Peyer's patch (tissue), 4 donors: ENCODE data around the gene HIGD1C. TPM values are rescaled to one million over a fixed set of nuclear protein-coding genes. Genes with fewer than 3 reads are reported as not detected.

ENCODE experiments used
- DNase-seq, 3 donors: peaks; one replicate each; pipeline ENCODE4 v3.0.0-alpha.2; 2017 to 2019
- H3K27ac ChIP-seq, 4 donors: fragments of 200-600 bp; sonication (generic); one replicate each; pipeline ENCODE4 v1.5.1; 2016 to 2019
- H3K27me3 ChIP-seq, 2 donors: fragments of 200-600 bp; sonication (generic); one replicate each; pipeline ENCODE4 v1.5.1; 2019
- H3K36me3 ChIP-seq, 3 donors: fragments of 200-600 bp; sonication (generic); one replicate each; pipeline ENCODE4 v1.5.1; 2016 to 2019
- H3K4me1 ChIP-seq, 4 donors: fragments of 200-600 bp; sonication (generic); one replicate each; pipeline ENCODE4 v1.5.1; 2016 to 2019
- H3K4me3 ChIP-seq, 4 donors: fragments of 200-600 bp; sonication (generic); 1 replicate in 3 of 4; 2 replicates in 1 of 4; pipeline ENCODE4 v1.5.1; 2016 to 2019; ENCODE audit warnings: mild to moderate bottlenecking in 1 of 4
- H3K9me3 ChIP-seq, 4 donors: fragments of 200-600 bp; sonication (generic); one replicate each; pipeline ENCODE4 v1.5.1; 2016 to 2019; ENCODE audit warnings: mild to moderate bottlenecking in 1 of 4
- CTCF ChIP-seq, 6 experiments: fragments of 450-650 bp in 4 of 6; fragments of 200-600 bp in 2 of 6; sonication (generic) in 1 of 6; IDR thresholded peaks; one replicate each; pipeline ENCODE4 v1.5.1; 2017 to 2019; ENCODE audit warnings: antibody characterized with exemption in 6 of 6, mild to moderate bottlenecking in 3 of 6, moderate library complexity in 1 of 6
- POLR2A ChIP-seq, 2 donors: fragments of 450-650 bp; IDR thresholded peaks; one replicate each; pipeline ENCODE4 v1.5.1; 2017; ENCODE audit warnings: antibody characterized with exemption in 2 of 2, mild to moderate bottlenecking in 2 of 2, moderate library complexity in 2 of 2
- total RNA-seq, 4 donors: library from RNA; depleted of rRNA; stranded (reverse); fragments of >200 nt; gene quantifications; one replicate each; pipeline ENCODE4 v1.1.0, GENCODE V29; 2016

The HIGD1C gene
- total RNA-seq, 4 donors from 2014 or later, result not detected

- Histone ChIP-seq H3K27me3 (no peaks in the 10 kb centered on the region), H3K4me3 (no peak overlapping the region), H3K36me3 (no peaks in the 10 kb centered on the region), H3K27ac (no peak overlapping the region), H3K9me3 (peaks cover 0 to 11% (median 0%) of the 10 kb centered on the region in 4 donors), H3K4me1 (peaks cover 0 to 12% (median 4%) of the 10 kb centered on the region in 4 donors)
- no peak for DNase-seq
- no peak for TF ChIP-seq POLR2A (IDR thresholded peaks at IDR 0.05)
- TF ChIP-seq CTCF (IDR thresholded peaks at IDR 0.05), result no peak
Measured at GRCh38 chr12:50918584-50919316, 33.6 kb upstream of the HIGD1C start.

DNA sequence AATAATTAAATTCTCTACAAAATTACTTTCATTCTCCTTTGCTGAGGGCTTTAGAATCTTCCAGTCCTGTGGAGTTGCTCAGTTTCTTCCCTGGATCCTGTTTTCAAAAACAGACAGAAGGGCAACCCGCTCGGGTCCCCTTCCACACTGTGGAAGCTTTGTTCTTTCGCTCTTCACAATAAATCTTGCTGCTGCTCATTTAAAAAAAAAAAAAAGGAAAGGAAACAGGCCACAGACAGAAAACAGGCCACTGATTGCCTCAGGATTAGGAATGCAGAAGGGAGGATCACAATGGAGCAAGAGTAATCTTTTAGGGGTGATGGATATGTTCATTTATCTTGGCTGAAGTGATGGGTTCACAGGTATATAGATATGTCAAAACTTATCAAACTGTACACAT, 29.5 kb upstream of the HIGD1C start:
- DNase-seq, result no peak
- no peaks in the 10 kb centered on the region for H3K27me3 ChIP-seq
- no peak overlapping the region for H3K4me3 ChIP-seq
- TF ChIP-seq CTCF (IDR thresholded peaks at IDR 0.05) (no peak), POLR2A (IDR thresholded peaks at IDR 0.05) (no peak)
- H3K4me1 ChIP-seq, result peaks cover 0 to 14% (median 5%) of the 10 kb centered on the region in 4 donors
- H3K9me3 ChIP-seq, result no peaks in the 10 kb centered on the region
- no peaks in the 10 kb centered on the region for H3K36me3 ChIP-seq
- peak overlapping the region; percentile 48 to 90 (median 82) for H3K27ac ChIP-seq

DNA sequence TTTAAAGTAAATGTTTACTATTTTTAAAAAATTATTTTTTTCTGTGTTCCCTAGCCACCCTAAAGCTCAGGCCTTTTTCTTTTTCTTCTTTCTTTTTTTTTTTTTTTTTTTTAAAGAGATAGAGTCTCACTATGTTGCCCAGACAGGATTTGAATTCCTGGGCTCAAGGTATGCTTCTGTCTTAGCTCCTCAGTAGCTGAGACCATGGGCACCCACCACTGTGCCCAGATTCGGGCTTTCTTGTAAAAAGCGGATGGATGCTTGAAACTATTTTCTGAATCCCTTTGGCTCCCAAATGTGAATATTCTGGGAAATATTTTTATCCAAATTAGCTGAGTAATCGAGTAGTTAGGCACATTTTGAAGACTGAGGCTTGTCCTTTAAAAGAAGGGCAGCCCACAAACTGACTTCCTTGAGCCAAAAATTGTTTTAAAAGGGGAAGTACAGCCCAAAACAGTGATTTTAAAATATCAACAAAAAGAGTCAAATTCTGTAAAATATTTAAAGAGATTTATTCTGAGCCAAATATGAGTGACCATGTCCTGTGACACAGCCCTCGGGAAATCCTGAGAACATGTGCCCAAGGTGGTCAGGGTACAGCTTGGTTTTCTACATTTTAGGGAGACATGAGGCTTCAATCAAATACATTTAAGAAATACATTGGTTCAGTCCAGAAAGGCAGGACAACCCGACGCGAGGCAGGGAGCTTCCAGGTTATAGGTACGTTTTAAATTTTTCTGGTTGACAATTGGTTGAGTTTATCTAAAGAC, 28.8 kb upstream of the HIGD1C start:
- Histone ChIP-seq H3K4me3 (peak overlapping the region; percentile 16 to 79 (median 60)), H3K27ac (peak overlapping the region; percentile 82 to 90 (median 84)), H3K27me3 (no peaks in the 10 kb centered on the region), H3K9me3 (no peaks in the 10 kb centered on the region), H3K36me3 (no peaks in the 10 kb centered on the region), H3K4me1 (peaks cover 0 to 14% (median 8%) of the 10 kb centered on the region in 4 donors)
- no peak for DNase-seq
- TF ChIP-seq CTCF (IDR thresholded peaks at IDR 0.05) (no peak), POLR2A (IDR thresholded peaks at IDR 0.05) (no peak)

GRCh38 chr12:50924131-50924438, 28.3 kb upstream of the HIGD1C start:
- no peaks in the 10 kb centered on the region for H3K27me3 ChIP-seq
- no peaks in the 10 kb centered on the region for H3K36me3 ChIP-seq
- H3K27ac ChIP-seq, result peak overlapping the region; percentile 82 to 90 (median 84)
- H3K9me3 ChIP-seq, result no peaks in the 10 kb centered on the region
- DNase-seq, result no peak
- H3K4me3 ChIP-seq, result peak overlapping the region; percentile 16 to 79 (median 60)
- no peak for TF ChIP-seq POLR2A (IDR thresholded peaks at IDR 0.05)
- TF ChIP-seq CTCF (IDR thresholded peaks at IDR 0.05), result no peak
- H3K4me1 ChIP-seq, result peaks cover 0 to 17% (median 9%) of the 10 kb centered on the region in 4 donors

- peaks cover 0 to 19% (median 9%) of the 10 kb centered on the region in 4 donors for H3K4me1 ChIP-seq
- DNase-seq, result peak; percentile 77 to 93 (median 85)
- peak in 1 of 2 donors; percentile 43 for TF ChIP-seq POLR2A (IDR thresholded peaks at IDR 0.05)
- TF ChIP-seq CTCF (IDR thresholded peaks at IDR 0.05), result no peak
- H3K4me3 ChIP-seq, result peak overlapping the region; percentile 52 to 79 (median 68)
- peaks cover 0 to under 1% (median 0%) of the 10 kb centered on the region in 3 donors for H3K36me3 ChIP-seq
- H3K27ac ChIP-seq, result peak overlapping the region; percentile 82 to 90 (median 84)
- H3K27me3 ChIP-seq, result no peaks in the 10 kb centered on the region
- H3K9me3 ChIP-seq, result no peaks in the 10 kb centered on the region
Measured at GRCh38 chr12:50924439-50925341, 27.7 kb upstream of the HIGD1C start.
